Tibial nerve (tissue), 4 donors: ENCODE measurements around the gene GJB2. TPM values are rescaled to one million over a fixed set of nuclear protein-coding genes. Genes with fewer than 3 reads are reported as not detected.
A peak's percentile ranks its signal among the peaks of the same experiment; 100 is the strongest.

Experiments used
- DNase-seq, 2 donors: peaks; one replicate each; pipeline ENCODE4 v3.0.0-alpha.2; 2019; ENCODE audit warnings: low spot score in 2 of 2
- H3K27ac ChIP-seq, 4 donors: fragments of 200-600 bp; sonication (generic) in 3 of 4; one replicate each; pipeline ENCODE4 v1.5.1; 2017 to 2019; ENCODE audit warnings: mild to moderate bottlenecking in 1 of 4
- H3K27me3 ChIP-seq, 2 donors: fragments of 200-600 bp; sonication (generic) in 1 of 2; one replicate each; pipeline versions ENCODE4 v1.5.1 to v1.6.0; 2017 to 2019
- H3K36me3 ChIP-seq, 3 donors: fragments of 200-600 bp; sonication (generic); one replicate each; pipeline ENCODE4 v1.5.1; 2018 to 2019
- H3K4me1 ChIP-seq, 4 donors: fragments of 200-600 bp; sonication (generic) in 3 of 4; one replicate each; pipeline ENCODE4 v1.5.1; 2017 to 2019
- H3K4me3 ChIP-seq, 4 donors: fragments of 200-600 bp; sonication (generic) in 3 of 4; one replicate each; pipeline ENCODE4 v1.5.1; 2017 to 2019; ENCODE audit warnings: mild to moderate bottlenecking in 1 of 4, moderate library complexity in 1 of 4
- H3K9me3 ChIP-seq, 4 donors: fragments of 200-600 bp; sonication (generic) in 3 of 4; one replicate each; pipeline ENCODE4 v1.5.1; 2017 to 2019
- CTCF ChIP-seq, 5 experiments: fragments of 200-600 bp in 3 of 5; fragments of 450-650 bp in 2 of 5; sonication (generic) in 3 of 5; IDR thresholded peaks; one replicate each; pipeline ENCODE4 v1.5.1; 2016 to 2019; ENCODE audit warnings: antibody characterized with exemption in 5 of 5, mild to moderate bottlenecking in 3 of 5, moderate library complexity in 2 of 5
- EP300 ChIP-seq, 2 donors: sonication (generic); formaldehyde crosslinking; IDR thresholded peaks; one replicate each; pipeline ENCODE4 v1.6.1; 2017; ENCODE audit warnings: antibody characterized with exemption in 2 of 2, mild to moderate bottlenecking in 1 of 2
- POLR2A ChIP-seq, 2 donors: fragments of 450-650 bp; IDR thresholded peaks; one replicate each; pipeline ENCODE4 v1.6.1; 2017; ENCODE audit warnings: antibody characterized with exemption in 2 of 2, mild to moderate bottlenecking in 2 of 2, moderate library complexity in 2 of 2
- WGBS, 2 donors: methylation state at CpG; one replicate each; pipeline ENCODE4 v1.1.5; 2018; 5-methylcytosine and 5-hydroxymethylcytosine counted together
- total RNA-seq, 4 donors: library from RNA; depleted of rRNA; stranded (reverse); fragments of >200 nt; gene quantifications; one replicate each; pipeline ENCODE4 v1.1.0, GENCODE V29; 2016

The GJB2 gene
- total RNA-seq, 4 donors from 2014 or later = 0.20 to 3.3 (median 1.3) TPM

- peaks cover 0 to 5% (median 0%) of the 10 kb centered on the region in 4 donors for H3K4me1 ChIP-seq
- no peaks in the 10 kb centered on the region for H3K9me3 ChIP-seq
- H3K27me3 ChIP-seq = peaks cover 0 to 40% of the 10 kb centered on the region in 2 donors
- H3K27ac ChIP-seq = no peak overlapping the region
- 22 to 25% methylated on average over 5 of the region's 5 CpGs for WGBS, 2 donors
- no peak overlapping the region for H3K4me3 ChIP-seq
- TF ChIP-seq POLR2A (IDR thresholded peaks at IDR 0.05) (no peak), CTCF (IDR thresholded peaks at IDR 0.05) (peak; percentile 75 to 86 (median 77)), EP300 (IDR thresholded peaks at IDR 0.05) (no peak)
- H3K36me3 ChIP-seq = no peaks in the 10 kb centered on the region
- DNase-seq = peak in 1 of 2 donors; percentile 33
Observed at GRCh38 chr13:20182231-20182846, 10.4 kb downstream of the GJB2 start.

GRCh38 chr13:20181188-20181587 lies 11.6 kb downstream of the GJB2 start:
- TF ChIP-seq CTCF (IDR thresholded peaks at IDR 0.05) (no peak), POLR2A (IDR thresholded peaks at IDR 0.05) (no peak), EP300 (IDR thresholded peaks at IDR 0.05) (no peak)
- 60 to 62% methylated on average over 3 of the region's 3 CpGs for WGBS, 2 donors
- Histone ChIP-seq H3K4me1 (peaks cover 0 to 9% (median 0%) of the 10 kb centered on the region in 4 donors), H3K4me3 (no peak overlapping the region), H3K27me3 (peaks cover 0 to 46% of the 10 kb centered on the region in 2 donors), H3K27ac (no peak overlapping the region), H3K9me3 (no peaks in the 10 kb centered on the region), H3K36me3 (no peaks in the 10 kb centered on the region)
- no peak for DNase-seq

GRCh38 chr13:20178156-20178555 lies 14.6 kb downstream of the GJB2 start:
- peaks cover 0 to 25% (median 0%) of the 10 kb centered on the region in 4 donors for H3K4me1 ChIP-seq
- no peak for DNase-seq
- WGBS, 2 donors = 58 to 67% methylated on average over 5 of the region's 5 CpGs
- no peak overlapping the region for H3K4me3 ChIP-seq
- H3K36me3 ChIP-seq = no peaks in the 10 kb centered on the region
- H3K9me3 ChIP-seq = no peaks in the 10 kb centered on the region
- peaks cover 0 to 46% of the 10 kb centered on the region in 2 donors for H3K27me3 ChIP-seq
- TF ChIP-seq POLR2A (IDR thresholded peaks at IDR 0.05) = no peak
- no peak for TF ChIP-seq CTCF (IDR thresholded peaks at IDR 0.05)
- no peak for TF ChIP-seq EP300 (IDR thresholded peaks at IDR 0.05)
- H3K27ac ChIP-seq = no peak overlapping the region

GRCh38 chr13:20177049-20177831 lies 15.5 kb downstream of the GJB2 start:
- H3K4me3 ChIP-seq = peak overlapping the region in 1 of 4 donors; percentile 29
- no peaks in the 10 kb centered on the region for H3K9me3 ChIP-seq
- no peak for DNase-seq
- peaks cover 0 to 46% of the 10 kb centered on the region in 2 donors for H3K27me3 ChIP-seq
- no peak overlapping the region for H3K27ac ChIP-seq
- no peaks in the 10 kb centered on the region for H3K36me3 ChIP-seq
- WGBS, 2 donors = 46 to 54% methylated on average over 45 to 54 of the region's 67 CpGs
- peaks cover 0 to 25% (median 0%) of the 10 kb centered on the region in 4 donors for H3K4me1 ChIP-seq
- no peak for TF ChIP-seq POLR2A (IDR thresholded peaks at IDR 0.05)
- no peak for TF ChIP-seq CTCF (IDR thresholded peaks at IDR 0.05)
- no peak for TF ChIP-seq EP300 (IDR thresholded peaks at IDR 0.05)
